Keratinocyte (primary cell): ENCODE measurements around the gene GNAS-AS1. TPM values are rescaled to one million over a fixed set of nuclear protein-coding genes. Genes with fewer than 3 reads are reported as not detected.

Experiments
- DNase-seq: peaks from one replicate; pipeline ENCODE4 v3.0.0-alpha.2; 2011; ENCODE audit warnings: low read depth, missing footprints, low spot score
- FAIRE-seq: peaks from 2 replicates; lab custom pipeline; 2011; peaks lifted over from hg19 to GRCh38; lab: Jason Lieb, UNC
- H2AFZ ChIP-seq: 2 replicates; pipeline ENCODE4 v1.6.0; 2012; ENCODE audit warnings: low read length, control low read depth, inconsistent platforms; ENCODE audit not compliant: control insufficient read depth
- H3K27ac ChIP-seq: 2 replicates; pipeline ENCODE4 v1.5.1; 2011; ENCODE audit warnings: low read length; ENCODE audit not compliant: control insufficient read depth, insufficient read depth
- H3K27me3 ChIP-seq: 3 replicates; pipeline ENCODE4 v1.6.0; 2011; ENCODE audit warnings: low read length; ENCODE audit not compliant: control insufficient read depth, insufficient read depth; ENCODE audit errors: extremely low read depth
- H3K36me3 ChIP-seq, 2 experiments: 2 replicates in 1 of 2; 3 replicates in 1 of 2; pipeline ENCODE4 v1.5.1; 2011; ENCODE audit warnings: low read length in 2 of 2, mild to moderate bottlenecking in 1 of 2; ENCODE audit not compliant: control insufficient read depth in 2 of 2, insufficient read depth in 2 of 2; ENCODE audit errors: extremely low read depth in 1 of 2
- H3K4me1 ChIP-seq: 3 replicates; pipeline ENCODE4 v1.5.1; 2011; ENCODE audit warnings: low read length; ENCODE audit not compliant: control insufficient read depth, insufficient read depth; ENCODE audit errors: extremely low read depth
- H3K4me2 ChIP-seq: 3 replicates; pipeline ENCODE4 v1.6.0; 2011; ENCODE audit warnings: low read depth, low read length; ENCODE audit not compliant: control insufficient read depth, insufficient read depth; ENCODE audit errors: extremely low read depth
- H3K4me3 ChIP-seq, 3 experiments: fragments of 200-600 bp in 1 of 3; sonication (generic) in 1 of 3; 2 replicates in 2 of 3; 3 replicates in 1 of 3; pipeline ENCODE4 v1.5.1; 2011 to 2016; ENCODE audit warnings: low read length in 3 of 3, mild to moderate bottlenecking in 3 of 3, control low read depth in 2 of 3, inconsistent platforms in 1 of 3, low read depth in 1 of 3, mixed read lengths in 1 of 3, mixed run types in 1 of 3, moderate library complexity in 1 of 3; ENCODE audit not compliant: control insufficient read depth in 2 of 3, insufficient read depth in 2 of 3; ENCODE audit errors: extremely low read depth in 1 of 3
- H3K79me2 ChIP-seq: 2 replicates; pipeline ENCODE4 v1.6.0; 2012; ENCODE audit warnings: low read length; ENCODE audit not compliant: control insufficient read depth, insufficient read depth
- H3K9ac ChIP-seq: 3 replicates; pipeline ENCODE4 v1.6.0; 2011; ENCODE audit warnings: low read length; ENCODE audit not compliant: control insufficient read depth, insufficient read depth; ENCODE audit errors: extremely low read depth
- H3K9me1 ChIP-seq: 3 replicates; pipeline ENCODE4 v1.6.0; 2011; ENCODE audit warnings: low read length; ENCODE audit not compliant: control insufficient read depth, insufficient read depth; ENCODE audit errors: extremely low read depth
- H3K9me3 ChIP-seq: 2 replicates; pipeline ENCODE4 v1.5.1; 2012; ENCODE audit warnings: low read depth, low read length; ENCODE audit not compliant: control insufficient read depth
- H4K20me1 ChIP-seq: 3 replicates; pipeline ENCODE4 v1.6.0; 2011; ENCODE audit warnings: low read length; ENCODE audit not compliant: control insufficient read depth, insufficient read depth; ENCODE audit errors: extremely low read depth
- EZH2 ChIP-seq: IDR thresholded peaks from one replicate; pipeline ENCODE4 v1.6.1; 2012; ENCODE audit warnings: inconsistent platforms, mild to moderate bottlenecking, low read length, moderate library complexity
- dilution Hi-C: fragments of 300-500 bp; cut with MboI; formaldehyde crosslinking; loops from one replicate; pipeline ENCODE4 v1.7.0; 2020; ENCODE audit warnings: low sequenced_read_pairs; ENCODE audit not compliant: extremely low pct_ligation_motif_present
- polyA plus RNA-seq, 5 experiments: library from polyadenylated mRNA; depleted of rRNA in 3 of 5; stranded (reverse) in 3 of 5; stranded (forward) in 1 of 5; unstranded in 1 of 5; fragments of >200 nt; gene quantifications; 1 replicate in 1 of 5; 2 replicates in 3 of 5; 3 replicates in 1 of 5; pipeline versions ENCODE4 v1.2.1 to v1.2.3, GENCODE V29; 2011 to 2012; ENCODE audit warnings: missing spikeins in 2 of 5, low read depth in 1 of 5, low replicate concordance in 1 of 5
- TF ChIP-seq, protein P1 (sequence below), 3 experiments: IDR thresholded peaks in 1 of 3; conservative IDR thresholded peaks in 1 of 3; optimal IDR thresholded peaks in 1 of 3; 2 replicates in 2 of 3; 3 replicates in 1 of 3; pipeline versions ENCODE3 to v1.5.1; 2011; ENCODE audit warnings: low read length in 3 of 3, mild to moderate bottlenecking in 3 of 3, moderate library complexity in 2 of 3, control low read depth in 1 of 3, inconsistent platforms in 1 of 3; ENCODE audit not compliant: insufficient read depth in 2 of 3; ENCODE audit errors: extremely low read depth in 1 of 3

Gene GNAS-AS1
- polyA plus RNA-seq, 1 donor (not counting 4 experiments of a cell fraction or from before 2014, with no cell fraction given) = 0.31 TPM

DNA sequence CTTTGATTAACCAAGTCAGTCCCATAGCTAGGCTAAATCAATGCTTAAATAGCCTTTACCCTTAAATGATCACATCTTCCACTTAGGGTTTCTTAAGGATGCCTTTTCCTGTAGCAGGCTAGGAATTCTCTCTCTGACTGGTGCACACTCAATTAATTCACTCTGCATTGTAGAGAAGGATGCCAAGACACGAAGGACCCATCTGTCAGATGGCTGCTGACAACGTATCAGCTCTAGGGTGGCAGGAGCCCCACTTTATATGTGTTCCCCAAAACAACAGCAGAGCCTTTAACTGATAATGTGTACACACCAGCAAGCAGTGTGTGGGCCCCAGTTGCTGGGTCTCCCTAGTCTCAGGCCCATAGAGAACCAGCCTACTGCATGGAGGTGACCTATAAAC lies 15.1 kb upstream of the GNAS-AS1 start:
- no peak for DNase-seq
- Histone ChIP-seq H3K9ac (no peak overlapping the region), H3K4me2 (no peak overlapping the region), H3K9me1 (no peaks in the 10 kb centered on the region), H3K27me3 (peaks cover 2% of the 10 kb centered on the region), H3K9me3 (no peaks in the 10 kb centered on the region), H3K27ac (no peak overlapping the region), H3K4me1 (no peaks in the 10 kb centered on the region), H3K36me3 (no peaks in the 10 kb centered on the region), H3K4me3 (no peak overlapping the region), H4K20me1 (no peaks in the 10 kb centered on the region), H3K79me2 (no peaks in the 10 kb centered on the region), H2AFZ (no peak overlapping the region)
- dilution Hi-C loops = loop anchor here (25.0 kb wide), 1 partner anchor 346 kb away; no protein-coding TSS in a partner anchor
- TF ChIP-seq, protein P1, sequence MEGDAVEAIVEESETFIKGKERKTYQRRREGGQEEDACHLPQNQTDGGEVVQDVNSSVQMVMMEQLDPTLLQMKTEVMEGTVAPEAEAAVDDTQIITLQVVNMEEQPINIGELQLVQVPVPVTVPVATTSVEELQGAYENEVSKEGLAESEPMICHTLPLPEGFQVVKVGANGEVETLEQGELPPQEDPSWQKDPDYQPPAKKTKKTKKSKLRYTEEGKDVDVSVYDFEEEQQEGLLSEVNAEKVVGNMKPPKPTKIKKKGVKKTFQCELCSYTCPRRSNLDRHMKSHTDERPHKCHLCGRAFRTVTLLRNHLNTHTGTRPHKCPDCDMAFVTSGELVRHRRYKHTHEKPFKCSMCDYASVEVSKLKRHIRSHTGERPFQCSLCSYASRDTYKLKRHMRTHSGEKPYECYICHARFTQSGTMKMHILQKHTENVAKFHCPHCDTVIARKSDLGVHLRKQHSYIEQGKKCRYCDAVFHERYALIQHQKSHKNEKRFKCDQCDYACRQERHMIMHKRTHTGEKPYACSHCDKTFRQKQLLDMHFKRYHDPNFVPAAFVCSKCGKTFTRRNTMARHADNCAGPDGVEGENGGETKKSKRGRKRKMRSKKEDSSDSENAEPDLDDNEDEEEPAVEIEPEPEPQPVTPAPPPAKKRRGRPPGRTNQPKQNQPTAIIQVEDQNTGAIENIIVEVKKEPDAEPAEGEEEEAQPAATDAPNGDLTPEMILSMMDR (optimal IDR thresholded peaks at IDR 0.05 in 1 of 3, IDR thresholded peaks at IDR 0.05 in 1 of 3, conservative IDR thresholded peaks at IDR 0.05 in 1 of 3; ENCODE audit: extremely low read depth in 1 of 3, insufficient read depth in 2 of 3, low read length in 3 of 3) = no peak
- no peak for TF ChIP-seq EZH2
- FAIRE-seq = no peak

DNA sequence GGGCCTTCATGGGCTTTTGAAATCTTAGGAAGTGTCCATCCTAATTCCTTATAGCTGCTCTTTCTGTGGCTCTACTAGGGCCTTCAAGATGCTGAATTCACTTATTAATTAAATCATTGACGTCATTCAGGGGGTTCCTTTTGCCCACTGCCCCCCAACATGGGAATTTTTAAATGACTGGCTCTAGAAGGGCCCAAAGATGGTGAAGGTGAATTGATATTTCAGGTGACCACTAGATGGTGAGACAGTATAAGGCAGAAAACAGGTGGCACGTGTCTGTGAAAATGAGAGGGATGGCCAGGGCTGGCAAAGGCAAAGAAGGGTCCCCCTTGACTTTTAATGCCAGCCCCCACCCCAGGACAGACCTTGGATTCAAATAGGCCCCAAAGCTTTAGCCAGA lies 13.6 kb upstream of the GNAS-AS1 start:
- Histone ChIP-seq H3K4me1 (no peaks in the 10 kb centered on the region), H3K9ac (no peak overlapping the region), H3K27me3 (peaks cover 2% of the 10 kb centered on the region), H3K9me3 (no peaks in the 10 kb centered on the region), H3K27ac (no peak overlapping the region), H3K79me2 (no peaks in the 10 kb centered on the region), H4K20me1 (no peaks in the 10 kb centered on the region), H3K4me3 (no peak overlapping the region), H3K9me1 (no peaks in the 10 kb centered on the region), H2AFZ (no peak overlapping the region), H3K4me2 (no peak overlapping the region), H3K36me3 (no peaks in the 10 kb centered on the region)
- no peak for FAIRE-seq
- dilution Hi-C loops = loop anchor here (25.0 kb wide), 1 partner anchor 348 kb away; no protein-coding TSS in a partner anchor
- DNase-seq = no peak
- TF ChIP-seq, protein P1 (optimal IDR thresholded peaks at IDR 0.05 in 1 of 3, IDR thresholded peaks at IDR 0.05 in 1 of 3, conservative IDR thresholded peaks at IDR 0.05 in 1 of 3; ENCODE audit: extremely low read depth in 1 of 3, insufficient read depth in 2 of 3, low read length in 3 of 3) = peak in 2 of 3 experiments; percentile 13 to 30
- no peak for TF ChIP-seq EZH2
